Astrocyte of the spinal cord (primary cell): ENCODE data around the gene FNDC3B.

Experiments
- DNase-seq: peaks from one replicate; pipeline ENCODE4 v3.0.0; 2011; ENCODE audit warnings: low read depth, low spot score
- H3K4me3 ChIP-seq: 2 replicates; pipeline ENCODE4 v1.5.1; 2011; ENCODE audit warnings: low read depth, mild to moderate bottlenecking, low read length, moderate library complexity
- in situ Hi-C: cut with HindIII; loops from 2 replicates; pipeline ENCODE4 v1.10.0; 2017; ENCODE audit warnings: low sequenced_read_pairs
- TF ChIP-seq, protein P1 (sequence below): IDR thresholded peaks from 2 replicates; pipeline ENCODE4 v1.5.1; 2012; ENCODE audit warnings: low read depth, mild to moderate bottlenecking, low read length, inconsistent platforms

Gene FNDC3B

DNA sequence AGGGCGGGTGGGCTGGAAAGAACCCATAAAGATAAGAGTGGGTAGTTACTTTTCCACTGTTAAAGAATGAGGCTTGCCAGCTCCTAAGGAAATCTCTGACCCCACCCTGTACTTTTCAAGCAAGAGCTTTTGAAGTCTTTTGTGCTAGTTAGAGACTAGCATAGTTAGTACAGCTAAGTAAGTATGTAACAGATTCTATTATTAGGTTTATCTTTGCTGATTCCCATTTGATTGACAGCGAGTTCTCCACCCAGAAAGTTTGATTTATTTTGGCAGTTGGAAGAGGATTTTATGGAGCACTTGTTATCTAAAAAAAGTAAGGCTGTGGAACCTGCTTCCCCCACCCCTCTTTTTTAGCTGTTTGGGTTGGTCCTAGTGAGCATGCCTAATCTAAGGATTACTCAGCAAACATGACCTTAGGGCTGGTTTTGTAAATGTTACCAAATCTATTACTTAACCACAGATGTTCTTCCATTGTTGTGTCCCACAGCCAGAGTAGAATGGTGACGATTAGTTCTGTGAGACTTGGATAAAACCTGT, 57.6 kb downstream of the FNDC3B start:
- peak; percentile 76 for DNase-seq

DNA sequence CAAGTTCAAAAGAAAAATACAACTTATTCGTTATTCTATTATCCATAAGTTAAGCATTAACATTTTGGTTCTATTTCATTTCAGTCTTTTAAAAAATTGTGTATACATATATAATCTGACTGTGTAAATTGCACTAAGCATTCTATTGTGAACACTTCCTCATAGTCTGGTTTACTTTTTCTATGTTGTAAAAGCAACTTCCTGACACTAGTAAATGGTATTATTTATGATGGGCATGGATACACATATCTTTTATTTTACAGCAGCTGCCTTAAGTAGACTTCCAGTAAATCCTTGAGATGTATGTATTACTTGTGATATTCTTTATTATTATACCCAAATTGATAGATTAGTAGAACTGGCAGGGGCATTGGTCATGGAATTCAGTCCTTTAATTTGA, 58.2 kb downstream of the FNDC3B start:
- no peak overlapping the region for H3K4me3 ChIP-seq
- no peak for DNase-seq
- TF ChIP-seq, protein P1, sequence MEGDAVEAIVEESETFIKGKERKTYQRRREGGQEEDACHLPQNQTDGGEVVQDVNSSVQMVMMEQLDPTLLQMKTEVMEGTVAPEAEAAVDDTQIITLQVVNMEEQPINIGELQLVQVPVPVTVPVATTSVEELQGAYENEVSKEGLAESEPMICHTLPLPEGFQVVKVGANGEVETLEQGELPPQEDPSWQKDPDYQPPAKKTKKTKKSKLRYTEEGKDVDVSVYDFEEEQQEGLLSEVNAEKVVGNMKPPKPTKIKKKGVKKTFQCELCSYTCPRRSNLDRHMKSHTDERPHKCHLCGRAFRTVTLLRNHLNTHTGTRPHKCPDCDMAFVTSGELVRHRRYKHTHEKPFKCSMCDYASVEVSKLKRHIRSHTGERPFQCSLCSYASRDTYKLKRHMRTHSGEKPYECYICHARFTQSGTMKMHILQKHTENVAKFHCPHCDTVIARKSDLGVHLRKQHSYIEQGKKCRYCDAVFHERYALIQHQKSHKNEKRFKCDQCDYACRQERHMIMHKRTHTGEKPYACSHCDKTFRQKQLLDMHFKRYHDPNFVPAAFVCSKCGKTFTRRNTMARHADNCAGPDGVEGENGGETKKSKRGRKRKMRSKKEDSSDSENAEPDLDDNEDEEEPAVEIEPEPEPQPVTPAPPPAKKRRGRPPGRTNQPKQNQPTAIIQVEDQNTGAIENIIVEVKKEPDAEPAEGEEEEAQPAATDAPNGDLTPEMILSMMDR = no peak
- in situ Hi-C loops = no loop called here

More for the DNA sequence above, 57.6 kb downstream of the FNDC3B start:
- H3K4me3 ChIP-seq = no peak overlapping the region
- in situ Hi-C loops = no loop called here
- TF ChIP-seq, protein P1 = no peak

DNA sequence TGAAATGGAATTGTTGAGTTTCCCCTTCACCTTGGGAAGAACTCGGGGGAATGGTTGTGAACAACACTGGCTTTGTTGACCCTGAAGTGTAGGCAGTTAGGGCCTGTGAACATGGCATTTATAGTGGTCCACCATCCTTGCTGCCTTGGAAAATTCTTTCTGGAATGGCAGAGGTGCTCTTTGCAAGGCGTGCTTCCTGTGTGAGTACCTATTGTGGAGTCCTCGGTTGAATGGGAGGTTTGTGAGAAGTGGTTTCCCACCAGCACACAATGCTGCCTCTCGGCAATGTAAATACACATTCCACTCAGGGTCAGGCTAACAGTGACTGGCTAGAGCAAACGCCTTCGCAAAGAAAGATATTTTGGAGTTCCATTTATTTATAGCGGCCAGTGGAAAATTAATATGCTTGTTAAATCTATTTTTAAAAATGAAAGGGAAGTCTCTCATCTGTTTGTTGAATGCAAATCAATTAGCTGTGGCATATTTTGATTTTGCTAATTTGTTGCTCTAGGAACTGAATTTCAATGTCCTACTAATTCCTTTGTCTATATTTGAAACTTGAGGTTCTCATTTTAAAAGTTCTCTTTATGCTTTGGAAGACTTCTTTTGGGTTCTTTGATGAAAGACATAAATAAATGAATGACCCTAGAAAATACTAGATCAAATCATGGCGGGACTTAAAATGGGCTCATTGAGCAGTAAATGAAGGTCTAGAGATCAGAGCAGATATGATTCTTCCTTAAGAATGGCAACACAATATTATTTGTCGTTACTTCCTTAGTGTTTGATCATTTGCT, 59.5 kb downstream of the FNDC3B start:
- DNase-seq = no peak
- in situ Hi-C loops = no loop called here
- TF ChIP-seq, protein P1 = no peak
- H3K4me3 ChIP-seq = no peak overlapping the region

DNA sequence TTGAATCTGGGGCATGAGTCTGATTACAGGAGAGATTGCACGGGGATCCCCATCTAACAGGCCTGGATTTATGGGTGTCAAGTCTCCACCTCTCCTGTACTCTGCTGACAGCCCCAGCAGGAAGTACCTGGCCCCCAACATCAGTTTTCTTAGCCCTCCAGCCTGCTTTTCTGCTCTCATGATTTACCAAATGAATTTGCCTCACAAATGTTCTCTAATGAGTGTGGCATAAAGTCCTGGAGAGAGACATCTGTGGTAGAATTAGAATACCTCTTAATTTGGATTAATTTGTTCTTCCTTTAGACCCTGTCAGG, 60.1 kb downstream of the FNDC3B start:
- TF ChIP-seq, protein P1 = no peak
- no peak for DNase-seq
- no peak overlapping the region for H3K4me3 ChIP-seq
- in situ Hi-C loops = no loop called here

DNA sequence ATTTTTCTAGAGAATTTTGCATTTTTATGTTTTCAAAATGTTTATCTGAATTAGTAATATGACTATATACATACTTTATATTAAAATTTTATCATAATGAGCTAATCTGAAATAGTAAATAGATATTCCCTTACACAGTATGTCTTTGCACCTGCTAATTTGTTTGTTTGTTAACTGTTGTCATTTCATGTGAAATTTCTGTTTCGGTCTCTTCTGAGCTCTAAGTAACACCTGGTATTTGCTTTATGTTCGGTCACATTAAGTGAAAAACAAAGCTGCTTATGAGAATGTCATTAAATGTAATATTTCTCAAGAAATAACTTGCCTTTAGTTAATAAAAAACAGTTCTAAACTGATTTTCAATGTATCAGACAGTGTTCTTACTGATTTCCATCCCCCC, 61.1 kb downstream of the FNDC3B start:
- in situ Hi-C loops = no loop called here
- H3K4me3 ChIP-seq = no peak overlapping the region
- DNase-seq = no peak
- TF ChIP-seq, protein P1 = no peak

DNA sequence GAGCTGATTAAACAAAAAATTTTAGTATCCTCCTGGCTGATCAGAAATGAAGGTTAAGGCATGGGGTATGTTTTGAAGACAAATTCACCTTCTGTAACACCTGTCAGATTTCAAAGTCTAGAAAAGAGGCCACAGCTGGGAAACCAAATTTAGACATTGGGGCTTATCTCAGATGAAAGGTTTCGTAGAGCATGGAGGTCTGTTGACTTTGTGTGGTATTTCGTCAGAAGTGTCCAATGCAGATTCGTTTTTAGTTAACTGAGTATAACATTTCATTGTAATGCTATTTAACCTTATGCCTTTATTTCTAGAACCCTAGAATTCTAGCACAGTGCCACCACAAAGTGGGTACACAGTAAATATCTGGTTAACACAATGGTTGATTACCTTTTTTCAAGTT, 61.7 kb downstream of the FNDC3B start:
- TF ChIP-seq, protein P1 = no peak
- no peak for DNase-seq
- in situ Hi-C loops = no loop called here
- H3K4me3 ChIP-seq = no peak overlapping the region
